Measurements from ENCODE around the gene PLPP4.

PLPP4 gene

GRCh38 chr10:120477021-120477742 lies 20.2 kb downstream of the PLPP4 start:
- Histone ChIP-seq H3K79me2 (ENCODE audit: low read length) (no peaks in the 10 kb centered on the region), H3K27ac (ENCODE audit: low read length) (no peak overlapping the region), H4K20me1 (ENCODE audit: insufficient read depth, low read length) (no peaks in the 10 kb centered on the region), H3K4me2 (ENCODE audit: low read length) (no peak overlapping the region), H3K4me3 (ENCODE audit: low read length) (no peak overlapping the region), H3K27me3 (ENCODE audit: low read depth, low read length) (no peaks in the 10 kb centered on the region), H3K9me3 (ENCODE audit: insufficient read depth, low read length) (peaks cover 5% of the 10 kb centered on the region; the same call in 1 of the 2 replicates), H2AFZ (ENCODE audit: low read depth, low read length) (no peak overlapping the region), H3K36me3 (replicated peaks; ENCODE audit: low read depth, low read length) (peaks cover 22% of the 10 kb centered on the region), H3K4me1 (ENCODE audit: low read length) (peaks cover 19% of the 10 kb centered on the region), H3K9ac (ENCODE audit: low read length) (no peak overlapping the region)
- no peak for TF ChIP-seq EZH2phosphoT487 (IDR thresholded peaks at IDR 0.05; ENCODE audit: low read depth)
- TF ChIP-seq, protein P1, sequence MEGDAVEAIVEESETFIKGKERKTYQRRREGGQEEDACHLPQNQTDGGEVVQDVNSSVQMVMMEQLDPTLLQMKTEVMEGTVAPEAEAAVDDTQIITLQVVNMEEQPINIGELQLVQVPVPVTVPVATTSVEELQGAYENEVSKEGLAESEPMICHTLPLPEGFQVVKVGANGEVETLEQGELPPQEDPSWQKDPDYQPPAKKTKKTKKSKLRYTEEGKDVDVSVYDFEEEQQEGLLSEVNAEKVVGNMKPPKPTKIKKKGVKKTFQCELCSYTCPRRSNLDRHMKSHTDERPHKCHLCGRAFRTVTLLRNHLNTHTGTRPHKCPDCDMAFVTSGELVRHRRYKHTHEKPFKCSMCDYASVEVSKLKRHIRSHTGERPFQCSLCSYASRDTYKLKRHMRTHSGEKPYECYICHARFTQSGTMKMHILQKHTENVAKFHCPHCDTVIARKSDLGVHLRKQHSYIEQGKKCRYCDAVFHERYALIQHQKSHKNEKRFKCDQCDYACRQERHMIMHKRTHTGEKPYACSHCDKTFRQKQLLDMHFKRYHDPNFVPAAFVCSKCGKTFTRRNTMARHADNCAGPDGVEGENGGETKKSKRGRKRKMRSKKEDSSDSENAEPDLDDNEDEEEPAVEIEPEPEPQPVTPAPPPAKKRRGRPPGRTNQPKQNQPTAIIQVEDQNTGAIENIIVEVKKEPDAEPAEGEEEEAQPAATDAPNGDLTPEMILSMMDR (IDR thresholded peaks at IDR 0.05; ENCODE audit: low read depth, low read length), result no peak

GRCh38 chr10:120477743-120478141 lies 20.7 kb downstream of the PLPP4 start:
- Histone ChIP-seq H3K4me1 (ENCODE audit: low read length) (peaks cover 19% of the 10 kb centered on the region), H3K27ac (ENCODE audit: low read length) (no peak overlapping the region), H2AFZ (ENCODE audit: low read depth, low read length) (no peak overlapping the region), H3K36me3 (replicated peaks; ENCODE audit: low read depth, low read length) (peaks cover 19% of the 10 kb centered on the region), H3K4me3 (ENCODE audit: low read length) (no peak overlapping the region), H3K4me2 (ENCODE audit: low read length) (no peak overlapping the region), H3K27me3 (ENCODE audit: low read depth, low read length) (no peaks in the 10 kb centered on the region), H3K9ac (ENCODE audit: low read length) (no peak overlapping the region), H4K20me1 (ENCODE audit: insufficient read depth, low read length) (no peaks in the 10 kb centered on the region), H3K79me2 (ENCODE audit: low read length) (no peaks in the 10 kb centered on the region), H3K9me3 (ENCODE audit: insufficient read depth, low read length) (no peaks in the 10 kb centered on the region; the same call in 1 of the 2 replicates)
- TF ChIP-seq EZH2phosphoT487 (IDR thresholded peaks at IDR 0.05; ENCODE audit: low read depth), result no peak
- TF ChIP-seq, protein P1 (IDR thresholded peaks at IDR 0.05; ENCODE audit: low read depth, low read length), result no peak

GRCh38 chr10:120478386-120478785 lies 21.4 kb downstream of the PLPP4 start:
- H2AFZ ChIP-seq (ENCODE audit: low read depth, low read length), result no peak overlapping the region
- H3K4me3 ChIP-seq (ENCODE audit: low read length), result no peak overlapping the region
- no peak overlapping the region for H3K27ac ChIP-seq (ENCODE audit: low read length)
- TF ChIP-seq, protein P1 (IDR thresholded peaks at IDR 0.05; ENCODE audit: low read depth, low read length), result no peak
- H3K9ac ChIP-seq (ENCODE audit: low read length), result no peak overlapping the region
- no peaks in the 10 kb centered on the region for H3K27me3 ChIP-seq (ENCODE audit: low read depth, low read length)
- peaks cover 13% of the 10 kb centered on the region for H3K4me1 ChIP-seq (ENCODE audit: low read length)
- H3K79me2 ChIP-seq (ENCODE audit: low read length), result no peaks in the 10 kb centered on the region
- H4K20me1 ChIP-seq (ENCODE audit: insufficient read depth, low read length), result no peaks in the 10 kb centered on the region
- H3K36me3 ChIP-seq (replicated peaks; ENCODE audit: low read depth, low read length), result peaks cover 14% of the 10 kb centered on the region
- H3K4me2 ChIP-seq (ENCODE audit: low read length), result no peak overlapping the region
- H3K9me3 ChIP-seq (ENCODE audit: insufficient read depth, low read length), result no peaks in the 10 kb centered on the region

DNA sequence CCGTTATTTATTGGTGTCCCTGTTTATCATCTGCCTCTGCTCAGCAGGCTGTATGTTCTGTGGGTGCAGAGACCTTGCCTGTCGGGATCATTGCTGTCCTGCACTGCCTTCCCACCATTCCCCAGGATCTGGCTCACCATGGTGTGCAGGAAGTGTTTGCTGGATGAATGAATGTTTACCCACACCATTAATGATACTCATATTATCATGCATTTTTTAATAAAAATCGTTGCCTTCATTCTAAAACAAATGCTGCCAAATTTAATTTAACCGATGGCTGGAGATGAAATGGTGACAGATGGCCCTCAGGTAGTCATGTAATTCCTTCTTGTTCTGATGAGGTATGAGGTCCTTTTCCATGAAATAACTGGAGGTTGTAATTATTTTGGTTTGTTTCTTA lies 22.5 kb downstream of the PLPP4 start:
- TF ChIP-seq, protein P1 (IDR thresholded peaks at IDR 0.05; ENCODE audit: low read depth, low read length), result no peak
- TF ChIP-seq EZH2phosphoT487 (IDR thresholded peaks at IDR 0.05; ENCODE audit: low read depth), result no peak
- no peak overlapping the region for H3K4me2 ChIP-seq (ENCODE audit: low read length)

More for the DNA sequence above, 22.5 kb downstream of the PLPP4 start:
- H3K27ac ChIP-seq (ENCODE audit: low read length), result no peak overlapping the region
- H3K36me3 ChIP-seq (replicated peaks; ENCODE audit: low read depth, low read length), result peaks cover 10% of the 10 kb centered on the region
- H2AFZ ChIP-seq (ENCODE audit: low read depth, low read length), result no peak overlapping the region
- H3K9ac ChIP-seq (ENCODE audit: low read length), result no peak overlapping the region
- no peaks in the 10 kb centered on the region for H4K20me1 ChIP-seq (ENCODE audit: insufficient read depth, low read length)
- no peaks in the 10 kb centered on the region for H3K79me2 ChIP-seq (ENCODE audit: low read length)
- peaks cover 4% of the 10 kb centered on the region; the same call in 1 of the 2 replicates for H3K4me1 ChIP-seq (ENCODE audit: low read length)
- no peak overlapping the region for H3K4me3 ChIP-seq (ENCODE audit: low read length)
- H3K9me3 ChIP-seq (ENCODE audit: insufficient read depth, low read length), result no peaks in the 10 kb centered on the region
- H3K27me3 ChIP-seq (ENCODE audit: low read depth, low read length), result no peaks in the 10 kb centered on the region

Measured in OCI-LY3 (cell line).